Liver (tissue), 10 donors: ENCODE data around the gene EPPIN. TPM values are rescaled to one million over a fixed set of nuclear protein-coding genes. Genes with fewer than 3 reads are reported as not detected.

ENCODE experiments used
- DNase-seq: peaks from one replicate; pipeline ENCODE4 v3.0.0-alpha.2; 2017; ENCODE audit warnings: low spot score
- H3K27ac ChIP-seq, 2 donors: one replicate each; pipeline ENCODE4 v1.7.0; 2013; ENCODE audit warnings: inconsistent platforms in 2 of 2, low read length in 2 of 2, control low read depth in 1 of 2, low read depth in 1 of 2, mild to moderate bottlenecking in 1 of 2
- H3K27me3 ChIP-seq, 4 donors: one replicate each; pipeline versions ENCODE4 v1.6.1 to v1.7.0; 2013; ENCODE audit warnings: low read length in 3 of 4, inconsistent platforms in 1 of 4, mild to moderate bottlenecking in 1 of 4, moderate library complexity in 1 of 4; ENCODE audit not compliant: control insufficient read depth in 4 of 4, insufficient read depth in 4 of 4
- H3K36me3 ChIP-seq, 4 donors: one replicate each; pipeline versions ENCODE4 v1.6.1 to v1.7.0; 2013; ENCODE audit warnings: low read length in 3 of 4, mild to moderate bottlenecking in 3 of 4, low read depth in 1 of 4, moderate library complexity in 1 of 4; ENCODE audit not compliant: control insufficient read depth in 4 of 4, insufficient read depth in 3 of 4
- H3K4me1 ChIP-seq, 4 donors: one replicate each; pipeline versions ENCODE4 v1.6.1 to v1.7.0; 2013; ENCODE audit warnings: low read length in 3 of 4, mild to moderate bottlenecking in 3 of 4, moderate library complexity in 1 of 4; ENCODE audit not compliant: control insufficient read depth in 4 of 4, insufficient read depth in 4 of 4
- H3K4me3 ChIP-seq, 3 donors: one replicate each; pipeline versions ENCODE4 v1.6.1 to v1.7.0; 2013; ENCODE audit warnings: low read length in 3 of 3, control low read depth in 1 of 3, low read depth in 1 of 3, mild to moderate bottlenecking in 1 of 3
- H3K9ac ChIP-seq, 2 donors: one replicate each; pipeline ENCODE4 v1.7.0; 2013; ENCODE audit warnings: low read length in 2 of 2, mild to moderate bottlenecking in 2 of 2, moderate library complexity in 2 of 2, control low read depth in 1 of 2, low read depth in 1 of 2
- H3K9me3 ChIP-seq, 4 donors: one replicate each; pipeline versions ENCODE4 v1.6.1 to v1.7.0; 2013; ENCODE audit warnings: low read length in 3 of 4; ENCODE audit not compliant: control insufficient read depth in 4 of 4
- ATF3 ChIP-seq: IDR thresholded peaks from 2 replicates; pipeline ENCODE4 v1.6.1; 2016; ENCODE audit warnings: antibody characterized with exemption
- CTCF ChIP-seq: fragments of 150-350 bp; IDR thresholded peaks from 2 replicates; pipeline ENCODE4 v1.5.1; 2017; ENCODE audit warnings: improper control_type of control experiment, low read depth, low read length; ENCODE audit not compliant: missing input control
- FOXA2 ChIP-seq: IDR thresholded peaks from 2 replicates; pipeline ENCODE4 v1.6.1; 2016; ENCODE audit warnings: antibody characterized with exemption
- WGBS: extraction: QIAGEN DNeasy Blood & Tissue Kit; methylation state at CpG from one replicate; pipeline ENCODE4 v1.1.7; 2013; 5-methylcytosine and 5-hydroxymethylcytosine counted together
- polyA plus RNA-seq, 2 donors: library from polyadenylated mRNA; stranded (reverse) in 1 of 2; unstranded in 1 of 2; fragments of 200-250 nt in 1 of 2; fragments of >200 nt in 1 of 2; fragmentation: Nextera tagmentation in 1 of 2; extraction: Ambion mirVana in 1 of 2; gene quantifications; one replicate each; pipeline versions ENCODE4 v1.2.1 to v1.2.3, GENCODE V29; 2013 to 2015
- small RNA-seq: library from RNA; depleted of rRNA; stranded (forward); fragments of <200 nt; gene quantifications from one replicate; pipeline ENCODE3, GENCODE V24; 2014
- total RNA-seq, 2 donors: library from RNA; depleted of rRNA; stranded (reverse); fragments of >200 nt; gene quantifications; one replicate each; pipeline ENCODE4 v1.2.3, GENCODE V29; 2014
- donor health status: healthy.
- donor health status: healthy.
- donor health status: healthy.
- donor health status: healthy.
- donor health status: healthy.

The EPPIN gene
- total and polyA plus RNA-seq, 4 donors: not detected

- H3K27ac ChIP-seq: no peak overlapping the region
- WGBS: 72% methylated on average over 1 of the region's 1 CpG
- no peak overlapping the region for H3K4me3 ChIP-seq
- H3K27me3 ChIP-seq: no peaks in the 10 kb centered on the region
- no peak for TF ChIP-seq ATF3
- TF ChIP-seq FOXA2: no peak
- TF ChIP-seq CTCF: no peak
- H3K9me3 ChIP-seq: no peaks in the 10 kb centered on the region
- DNase-seq: no peak
- no peaks in the 10 kb centered on the region for H3K36me3 ChIP-seq
- H3K9ac ChIP-seq: no peak overlapping the region
- peaks cover 0 to 3% (median 0%) of the 10 kb centered on the region in 4 donors for H3K4me1 ChIP-seq
Observed at GRCh38 chr20:45495501-45495941, 51.7 kb downstream of the EPPIN start.

Small RNA genes within 50 kb of the gene (small RNA-seq; reads per million reads assigned to genes)
- not detected for gene AL031663.1
- gene HSPD1P21: not detected
- gene RNA5SP485: not detected

Other genes with a start within 250 kb of the EPPIN start
- not detected for gene RBPJL, start 240.6 kb downstream of the EPPIN start, total RNA-seq
- not detected for gene RBPJL, start 240.6 kb downstream of the EPPIN start, polyA plus RNA-seq
- not detected for gene MATN4, start 239.1 kb downstream of the EPPIN start, total RNA-seq
- under 1 TPM in 1 of 2 donors, not detected in 1; 0.05 TPM for gene MATN4, start 239.1 kb downstream of the EPPIN start, polyA plus RNA-seq
- 100 to 1,000 TPM in 1 of 2 donors, 10 to 100 TPM in 1; 54.4 to 147 TPM for gene SDC4, start 199.0 kb downstream of the EPPIN start, total RNA-seq
- gene SDC4, start 199.0 kb downstream of the EPPIN start, polyA plus RNA-seq: 10 to 100 TPM; 80.6 to 86.5 TPM
- 10 to 100 TPM; 15.0 to 29.0 TPM for gene SYS1, start 184.2 kb downstream of the EPPIN start, total RNA-seq
- gene SYS1, start 184.2 kb downstream of the EPPIN start, polyA plus RNA-seq: 10 to 100 TPM; 27.2 to 37.8 TPM
- gene TP53TG5, start 169.1 kb downstream of the EPPIN start, total RNA-seq: not detected
- gene TP53TG5, start 169.1 kb downstream of the EPPIN start, polyA plus RNA-seq: not detected
- gene DBNDD2, start 139.1 kb downstream of the EPPIN start, total RNA-seq: 1 to 10 TPM; 2.1 to 3.2 TPM
- 1 to 10 TPM; 2.2 to 4.6 TPM for gene DBNDD2, start 139.1 kb downstream of the EPPIN start, polyA plus RNA-seq
- 10 to 100 TPM; 14.4 to 20.7 TPM for gene PIGT, start 131.3 kb downstream of the EPPIN start, total RNA-seq
- 10 to 100 TPM; 47.6 to 64.5 TPM for gene PIGT, start 131.3 kb downstream of the EPPIN start, polyA plus RNA-seq
- not detected for gene WFDC2, start 77.6 kb downstream of the EPPIN start, total RNA-seq
- gene WFDC2, start 77.6 kb downstream of the EPPIN start, polyA plus RNA-seq: 1 to 10 TPM; 1.3 to 1.8 TPM
- gene SPINT3, start 31.8 kb downstream of the EPPIN start, total RNA-seq: not detected
- gene SPINT3, start 31.8 kb downstream of the EPPIN start, polyA plus RNA-seq: not detected
- gene WFDC6, start 7.9 kb downstream of the EPPIN start, total RNA-seq: not detected
- not detected for gene WFDC6, start 7.9 kb downstream of the EPPIN start, polyA plus RNA-seq
- not detected for gene WFDC8, start 31.9 kb upstream of the EPPIN start, total RNA-seq
- not detected for gene WFDC8, start 31.9 kb upstream of the EPPIN start, polyA plus RNA-seq
- not detected for gene WFDC10A, start 82.3 kb upstream of the EPPIN start, total RNA-seq
- gene WFDC10A, start 82.3 kb upstream of the EPPIN start, polyA plus RNA-seq: not detected
- not detected for gene WFDC9, start 83.9 kb upstream of the EPPIN start, total RNA-seq
- gene WFDC9, start 83.9 kb upstream of the EPPIN start, polyA plus RNA-seq: not detected
- gene WFDC11, start 122.8 kb upstream of the EPPIN start, total RNA-seq: not detected
- gene WFDC11, start 122.8 kb upstream of the EPPIN start, polyA plus RNA-seq: not detected
- gene WFDC13, start 154.6 kb upstream of the EPPIN start, total RNA-seq: not detected
- not detected for gene WFDC13, start 154.6 kb upstream of the EPPIN start, polyA plus RNA-seq
- gene WFDC10B, start 157.6 kb upstream of the EPPIN start, total RNA-seq: not detected
- gene WFDC10B, start 157.6 kb upstream of the EPPIN start, polyA plus RNA-seq: not detected
- gene SPINT4, start 174.9 kb upstream of the EPPIN start, total RNA-seq: not detected
- not detected for gene SPINT4, start 174.9 kb upstream of the EPPIN start, polyA plus RNA-seq
- gene WFDC3, start 244.5 kb upstream of the EPPIN start, total RNA-seq: not detected
- gene WFDC3, start 244.5 kb upstream of the EPPIN start, polyA plus RNA-seq: under 1 TPM in 1 of 2 donors, not detected in 1; 0.28 TPM
- 1 to 10 TPM; 6.3 to 9.4 TPM for gene DNTTIP1, start 244.6 kb upstream of the EPPIN start, total RNA-seq
- 10 to 100 TPM in 1 of 2 donors, 1 to 10 TPM in 1; 9.3 to 13.8 TPM for gene DNTTIP1, start 244.6 kb upstream of the EPPIN start, polyA plus RNA-seq